Right ventricle myocardium superior (tissue), 1 donor: Measurements from ENCODE around the gene DSTYK. TPM values are rescaled to one million over a fixed set of nuclear protein-coding genes. Genes with fewer than 3 reads are reported as not detected.
"Not testable (repeated sequence)": the region's sequence is repeated elsewhere in the genome, so short reads cannot be mapped to it uniquely, and the experiment has no call there.

ENCODE experiments used
- ATAC-seq: fragments of 200-7000 bp; cut with Tn5 transposase; one replicate; pipeline ENCODE4 v1.9.1; 2020; ENCODE audit warnings: mild to moderate bottlenecking; ENCODE audit not compliant: poor library complexity
- DNase-seq: peaks from one replicate; pipeline ENCODE4 v3.0.0-alpha.2; 2020
- intact Hi-C: fragments of 100-400 bp; cut with DNase I; formaldehyde crosslinking; loops from one replicate; pipeline ENCODE4 v1.11.2; 2022
- total RNA-seq: library from RNA; stranded (reverse); fragmentation: NEBNext Ultra II Directional; extraction: Animal tissue kit (Norgen Biotek cat#: 25700); gene quantifications from one replicate; pipeline ENCODE4 v1.2.1, GENCODE V29; 2021
- donor health status: DM: no; HTN: yes; CAD: no; lungs with severe emphysema.

The DSTYK gene
- total RNA-seq, 1 donor from 2014 or later: 5.3 TPM

DNA sequence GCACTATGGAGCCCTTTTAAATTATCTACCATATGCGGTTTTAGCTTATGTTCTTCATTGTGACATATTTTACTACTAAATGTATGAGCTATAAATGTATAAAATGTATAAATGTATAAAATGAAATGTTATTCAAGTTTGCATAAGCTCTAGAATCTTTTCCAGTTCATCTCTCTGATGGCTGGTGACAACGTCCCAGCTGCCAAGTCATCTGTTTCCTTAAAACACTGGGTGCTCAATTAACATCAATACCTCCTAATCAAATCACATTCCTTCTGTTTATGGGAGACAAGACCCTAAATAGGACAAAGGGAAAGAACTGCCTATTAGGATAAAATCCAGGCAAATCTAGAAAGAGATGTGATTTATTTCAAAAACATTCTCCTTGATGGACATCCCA, 22.9 kb downstream of the DSTYK start:
- intact Hi-C loops: no loop called here
- DNase-seq (no peak), ATAC-seq (no peak)

DNA sequence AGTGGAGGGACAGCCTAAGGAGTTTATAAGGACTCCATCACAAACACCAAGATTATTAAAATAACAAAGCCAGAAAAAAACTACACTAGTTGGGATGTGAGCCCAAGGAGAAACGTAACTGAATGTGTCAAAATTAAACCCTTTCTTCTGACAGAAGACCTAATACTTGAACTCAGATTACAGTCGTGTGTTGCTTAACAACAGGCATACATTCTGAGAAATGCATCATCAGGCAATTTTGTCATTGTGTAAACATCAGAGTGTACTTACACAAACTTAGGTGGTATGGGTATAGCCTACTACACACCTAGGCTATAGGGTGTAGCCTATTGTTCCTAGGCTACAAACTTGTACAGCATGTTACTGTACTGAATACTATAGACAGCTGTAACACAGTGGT, 23.4 kb downstream of the DSTYK start:
- intact Hi-C loops: no loop called here
- no peak for ATAC-seq
- no peak for DNase-seq

- no peak for DNase-seq
- intact Hi-C loops: no loop called here
- no peak for ATAC-seq
Measured at GRCh38 chr1:205187420-205187819, 24.1 kb downstream of the DSTYK start.

GRCh38 chr1:205186191-205186590, 25.3 kb downstream of the DSTYK start:
- intact Hi-C loops: no loop called here
- ATAC-seq (no peak), DNase-seq (no peak)

- intact Hi-C loops: no loop called here
- DNase-seq (no peak), ATAC-seq (peak; percentile 62)
Measured at GRCh38 chr1:205183676-205184335, 27.7 kb downstream of the DSTYK start.

DNA sequence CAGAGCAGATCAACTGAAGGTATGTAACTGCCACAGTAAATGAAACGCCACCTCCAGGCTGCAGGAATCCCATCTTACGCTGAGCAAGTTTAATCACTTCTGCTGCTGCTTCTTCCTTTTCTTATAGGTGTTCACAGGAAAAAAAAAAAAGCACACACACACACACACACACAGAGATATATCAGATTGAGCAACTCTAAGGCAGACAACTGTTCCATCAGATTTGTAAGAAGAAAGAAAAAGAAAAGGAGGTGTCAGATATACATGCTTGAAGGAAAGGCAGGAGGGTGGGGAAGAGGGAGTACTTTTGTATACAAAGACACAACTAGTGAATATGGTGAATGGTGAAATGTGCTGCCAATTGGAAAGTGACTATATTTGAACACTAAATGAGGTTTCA, 28.6 kb downstream of the DSTYK start:
- no peak for DNase-seq
- intact Hi-C loops: no loop called here
- ATAC-seq: no peak

- ATAC-seq, intact Hi-C loops, DNase-seq: not testable (repeated sequence)
Measured at GRCh38 chr1:205180331-205180730, 31.2 kb downstream of the DSTYK start.

DNA sequence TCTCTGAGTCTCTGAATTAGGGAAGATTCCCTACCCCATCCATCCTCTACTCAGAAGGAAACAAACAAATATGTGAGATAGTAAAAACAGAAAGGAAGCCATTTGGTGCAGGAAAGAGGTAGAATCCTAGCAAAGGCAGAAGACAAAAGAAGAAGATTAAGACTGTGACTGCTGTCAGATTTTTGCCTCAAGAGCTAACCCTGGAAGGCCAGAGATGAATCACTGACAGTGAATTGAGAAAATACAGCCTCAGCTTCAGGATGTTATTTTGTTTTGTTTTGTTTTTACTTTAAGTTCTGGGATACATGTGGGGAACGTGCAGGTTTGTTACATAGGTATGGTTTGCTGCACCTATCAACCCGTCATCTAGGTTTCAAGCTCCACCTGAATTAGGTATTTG, 31.7 kb downstream of the DSTYK start:
- ATAC-seq: no peak
- intact Hi-C loops: no loop called here
- DNase-seq: no peak

- intact Hi-C loops: no loop called here
- DNase-seq (no peak), ATAC-seq (no peak)
Measured at GRCh38 chr1:205172729-205173366, 38.7 kb downstream of the DSTYK start.

GRCh38 chr1:205171369-205171768, 40.1 kb downstream of the DSTYK start:
- DNase-seq (no peak), ATAC-seq (no peak)
- intact Hi-C loops: no loop called here

GRCh38 chr1:205170532-205171269, 40.8 kb downstream of the DSTYK start:
- intact Hi-C loops: no loop called here
- DNase-seq (no peak), ATAC-seq (no peak)

- intact Hi-C loops: no loop called here
- ATAC-seq: no peak
Measured at GRCh38 chr1:205169248-205169647, 42.3 kb downstream of the DSTYK start.

GRCh38 chr1:205168291-205168690, 43.2 kb downstream of the DSTYK start:
- ATAC-seq (no peak), DNase-seq (no peak)
- intact Hi-C loops: no loop called here

More at GRCh38 chr1:205169248-205169647, 42.3 kb downstream of the DSTYK start:
- no peak for DNase-seq

DNA sequence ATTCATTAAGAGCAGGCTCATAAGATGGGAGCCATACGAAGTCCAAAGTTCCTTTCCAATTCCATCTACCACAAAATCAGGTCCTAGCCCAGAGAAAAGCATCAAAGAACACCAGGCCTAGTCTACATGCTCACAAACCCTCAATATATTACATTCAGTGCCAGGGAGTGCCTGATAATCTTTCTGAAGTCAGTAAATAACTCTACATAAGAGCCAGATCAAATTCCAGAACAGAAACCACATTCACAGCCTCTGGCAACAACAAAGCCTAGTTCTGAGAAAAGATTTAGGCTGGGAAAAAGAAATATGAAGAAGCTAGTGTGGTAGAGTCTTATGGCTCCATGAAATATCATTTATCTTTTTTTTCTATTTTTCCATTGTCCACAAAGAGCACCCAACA, 49.2 kb downstream of the DSTYK start:
- intact Hi-C loops: no loop called here
- ATAC-seq (no peak), DNase-seq (no peak)

- intact Hi-C loops: no loop called here
- no peak for ATAC-seq
- no peak for DNase-seq
Measured at GRCh38 chr1:205161076-205161475, 50.4 kb downstream of the DSTYK start.

- ATAC-seq (no peak), DNase-seq (no peak)
- intact Hi-C loops: no loop called here
Measured at GRCh38 chr1:205158048-205158616, 53.4 kb downstream of the DSTYK start.

DNA sequence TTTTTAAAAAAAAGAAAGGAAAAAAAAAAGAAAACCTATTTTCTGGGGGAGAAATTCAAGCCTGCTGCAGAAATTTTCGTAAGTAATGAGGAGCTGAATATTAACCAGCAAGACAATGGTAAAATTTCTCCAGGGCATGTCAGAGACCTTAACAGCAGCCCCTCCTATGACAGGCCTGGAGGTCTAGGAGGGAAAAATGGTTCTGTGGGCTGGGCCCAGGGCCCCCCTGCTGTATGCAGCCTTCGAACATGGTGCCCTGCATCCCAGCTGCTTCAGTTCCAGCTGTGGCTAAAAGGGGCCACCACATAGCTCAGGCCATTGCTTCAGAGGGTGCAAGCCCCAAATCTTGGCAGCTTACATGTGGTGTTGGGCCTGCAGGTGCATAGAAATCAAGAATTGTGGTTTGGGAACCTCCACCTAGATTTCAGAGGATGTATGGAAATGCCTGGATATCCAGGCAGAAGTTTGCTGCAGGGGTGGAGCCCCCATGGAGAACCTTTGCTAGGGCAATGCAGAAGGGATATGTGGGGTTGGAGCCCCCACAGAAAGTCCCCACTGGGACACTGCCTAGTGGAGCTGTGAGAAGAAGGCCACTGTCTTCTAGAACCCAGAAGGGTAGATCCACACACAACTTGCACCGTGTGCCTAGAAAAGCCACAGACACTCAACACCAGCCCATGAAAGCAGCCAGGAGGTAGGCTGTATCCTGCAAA, 55.7 kb downstream of the DSTYK start:
- intact Hi-C loops, DNase-seq, ATAC-seq: not testable (repeated sequence)

GRCh38 chr1:205152505-205152904, 59.0 kb downstream of the DSTYK start:
- ATAC-seq (no peak), DNase-seq (no peak)
- intact Hi-C loops: no loop called here
